ENCODE results near the gene ABI3.
"Not testable (repeated sequence)": the region's sequence is repeated elsewhere in the genome, so short reads cannot be mapped to it uniquely, and the experiment has no call there.

ABI3 gene

DNA sequence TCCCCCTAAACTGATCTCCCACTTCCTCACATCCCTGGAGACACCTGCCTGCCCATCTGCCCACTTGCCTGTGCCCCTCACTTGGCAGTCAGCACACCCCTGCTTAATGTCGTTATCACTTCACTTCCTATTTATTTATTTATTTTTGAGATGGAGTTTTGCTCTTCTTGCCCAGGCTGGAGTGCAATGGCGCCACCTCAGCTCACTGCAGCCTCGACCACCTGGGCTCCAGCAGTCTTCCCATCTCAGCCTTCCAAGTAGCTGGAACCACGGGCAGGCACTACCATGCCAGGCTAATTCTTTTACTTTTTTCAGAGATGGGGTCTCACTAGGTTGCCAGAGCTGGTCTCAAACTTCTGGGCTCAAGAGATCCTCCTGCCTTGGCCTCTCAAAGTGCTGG is 43.6 kb downstream of the ABI3 start:
- DNase-seq: no peak

DNA sequence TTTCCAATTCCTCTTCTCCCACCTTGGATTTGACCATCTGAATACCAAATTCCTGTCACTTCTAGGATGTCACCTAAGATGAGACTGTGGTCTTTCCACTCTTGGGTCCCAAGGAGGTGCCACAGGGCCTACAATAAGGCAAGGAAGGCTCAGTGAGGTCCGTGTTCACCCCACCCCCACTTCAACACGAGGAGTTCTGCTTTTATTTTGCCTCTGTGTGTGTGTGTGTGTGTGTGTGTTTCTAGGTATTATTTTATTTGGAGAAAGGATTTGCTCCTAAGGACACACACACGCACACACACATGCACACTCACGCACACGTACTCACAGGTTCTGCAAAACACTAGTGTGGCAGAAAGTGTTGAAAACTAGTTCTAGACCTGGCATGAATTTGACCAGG is 44.6 kb downstream of the ABI3 start:
- no peak for DNase-seq

DNA sequence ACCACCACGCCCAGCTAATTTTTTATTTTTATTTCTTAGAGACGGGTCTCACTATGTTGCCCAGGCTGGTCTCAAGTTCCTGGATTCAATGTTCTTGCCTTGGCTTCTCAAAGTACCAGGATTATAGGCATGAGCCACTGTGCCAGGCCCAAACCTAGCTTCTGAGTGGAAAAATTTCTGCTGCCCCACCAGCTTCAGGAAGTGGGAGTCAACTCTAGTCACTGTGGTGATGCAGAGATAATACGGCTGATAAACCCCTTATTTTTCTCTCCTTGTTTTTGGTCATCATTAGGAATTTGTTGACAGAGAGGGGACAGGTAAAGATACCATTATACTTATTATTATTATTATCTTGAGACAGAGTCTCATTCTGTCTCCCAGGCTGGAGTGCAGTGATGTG is 47.9 kb downstream of the ABI3 start:
- no peak for DNase-seq

DNA sequence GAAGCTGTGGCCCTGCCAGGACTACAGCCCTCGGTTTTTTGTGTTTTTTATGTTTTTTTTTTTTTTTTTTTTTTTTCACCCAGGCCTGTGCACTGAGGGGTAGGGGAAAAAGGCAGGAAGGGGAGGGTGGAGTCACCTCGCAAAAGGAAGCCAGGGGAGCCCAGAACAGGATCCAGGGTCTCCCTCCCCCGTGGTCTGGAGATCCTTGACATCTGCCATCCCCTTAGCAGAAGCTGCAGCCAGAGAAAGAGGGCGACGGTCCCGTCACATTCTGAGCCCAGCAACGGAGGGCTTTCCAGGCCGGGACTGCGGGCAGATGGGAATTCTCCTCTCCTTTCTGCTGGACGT is 49.1 kb downstream of the ABI3 start:
- no peak for DNase-seq

DNA sequence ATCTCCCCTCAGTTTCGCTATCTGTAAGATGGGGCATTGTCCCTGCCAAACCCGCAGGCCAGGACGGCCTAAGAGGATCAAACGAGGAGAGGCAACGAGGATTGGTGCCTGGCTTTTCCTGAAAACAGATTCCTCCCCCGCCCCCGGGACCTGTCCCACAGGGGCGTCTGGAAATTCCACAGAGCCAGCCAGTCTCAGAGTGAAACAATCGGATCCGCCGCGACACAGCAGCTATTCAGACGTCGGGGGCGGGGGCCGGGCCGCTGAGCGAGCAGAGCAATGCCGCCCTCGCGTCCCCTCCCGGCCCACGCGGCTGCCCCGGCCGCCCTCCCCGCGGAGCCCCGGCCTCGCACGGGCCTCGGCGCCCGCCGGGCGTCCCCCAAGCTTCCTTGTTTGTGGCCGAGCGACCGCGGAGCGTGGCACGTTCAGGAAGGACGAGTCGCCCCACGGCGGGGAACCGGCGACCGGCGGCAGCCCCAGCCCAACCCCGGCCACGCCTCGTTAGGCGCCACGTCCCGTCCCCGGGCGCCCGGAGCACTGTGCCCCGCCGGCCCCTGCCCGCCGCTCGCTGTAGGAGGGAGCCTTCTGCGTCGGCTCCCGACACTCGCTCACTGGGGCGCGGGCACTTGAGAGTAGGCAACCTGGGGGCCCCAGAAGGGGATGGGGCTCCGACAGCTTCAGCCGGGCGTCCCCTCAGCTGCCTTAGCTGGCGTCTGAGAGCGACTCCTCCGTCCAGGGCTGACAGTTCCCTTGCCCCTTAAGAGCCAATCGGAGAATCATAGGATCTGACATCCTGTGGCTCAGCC is 49.7 kb downstream of the ABI3 start:
- DNase-seq: peak; percentile 9

DNA sequence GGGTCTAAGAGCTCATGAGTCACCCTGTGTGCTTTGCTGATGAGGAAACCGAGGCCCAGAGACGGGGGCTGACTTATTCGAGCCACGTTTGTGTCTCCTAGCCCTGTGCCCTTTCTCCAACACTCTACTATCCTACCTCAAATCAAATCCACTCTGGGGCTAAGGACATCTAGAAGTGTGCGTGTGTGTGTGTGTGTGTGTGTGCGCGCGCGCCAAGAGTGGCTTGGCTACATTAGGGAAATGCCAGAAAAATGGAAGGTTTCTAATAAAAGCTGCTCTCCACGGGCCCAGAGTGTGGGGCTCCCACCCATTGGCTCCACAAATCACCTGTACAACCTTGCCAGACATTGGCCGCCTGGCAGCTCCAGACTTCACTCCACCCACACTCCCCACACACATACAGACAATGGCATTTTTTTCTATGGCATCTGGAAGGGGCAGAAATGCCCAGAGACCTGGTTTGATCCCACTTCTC is 50.3 kb downstream of the ABI3 start:
- no peak for DNase-seq

DNA sequence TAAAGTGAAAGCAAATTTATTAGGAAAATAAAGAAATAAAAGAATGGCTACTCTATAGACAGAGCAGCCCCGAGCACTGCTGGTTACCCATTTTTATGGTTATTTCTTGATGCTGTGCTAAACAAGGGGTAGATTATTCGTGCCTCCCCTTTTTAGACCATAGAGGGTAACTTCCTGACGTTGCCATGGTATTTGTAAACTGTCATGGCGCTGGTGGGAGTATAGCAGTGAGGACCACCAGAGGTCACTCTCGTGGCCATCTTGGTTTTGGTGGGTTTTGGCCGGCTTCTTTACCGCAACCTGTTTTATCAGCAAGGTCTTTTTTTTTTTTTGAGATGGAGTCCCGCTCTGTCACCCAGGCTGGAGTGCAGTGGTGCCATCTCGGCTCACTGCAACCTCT is 51.0 kb downstream of the ABI3 start:
- DNase-seq: not testable (repeated sequence)

DNA sequence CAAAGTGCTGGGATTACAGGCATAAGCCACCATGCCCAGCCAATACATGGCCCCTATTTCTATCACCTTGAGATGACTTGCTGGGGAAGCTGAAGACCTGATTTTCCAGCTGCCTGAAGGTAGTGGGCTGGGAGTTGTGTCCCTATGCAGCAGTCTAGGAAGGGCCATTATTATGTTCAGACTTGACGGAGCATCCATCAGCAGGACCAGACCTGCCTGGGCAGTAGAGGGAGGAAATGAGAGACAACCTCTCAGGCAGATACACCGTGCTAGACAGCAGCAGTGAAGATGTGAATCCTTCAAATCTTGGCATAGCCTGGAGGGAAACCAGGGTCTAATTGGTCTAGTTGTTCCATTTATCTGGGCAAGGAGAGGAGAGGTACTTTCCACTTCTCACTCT is 55.7 kb downstream of the ABI3 start:
- no peak for DNase-seq

DNA sequence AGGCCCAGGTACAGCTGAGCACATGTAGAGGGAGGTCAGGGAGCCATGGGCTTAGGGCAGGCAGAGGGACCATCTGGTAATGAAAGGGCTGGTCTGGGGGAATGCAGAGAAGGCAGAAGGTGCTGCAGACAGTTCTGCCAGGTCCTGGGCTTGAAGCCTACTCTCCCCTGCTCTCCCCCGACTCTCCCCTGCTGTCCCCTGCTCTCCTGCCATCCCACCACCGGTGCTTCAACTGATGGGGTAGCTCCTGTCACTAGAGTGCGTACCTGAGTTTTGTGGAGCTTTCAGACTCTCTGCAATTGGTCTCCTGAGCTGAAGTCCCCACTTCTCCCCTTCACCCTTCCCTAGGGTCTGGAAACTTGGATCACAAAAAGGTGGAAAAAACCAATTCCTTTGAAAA is 57.4 kb downstream of the ABI3 start:
- DNase-seq: no peak

DNA sequence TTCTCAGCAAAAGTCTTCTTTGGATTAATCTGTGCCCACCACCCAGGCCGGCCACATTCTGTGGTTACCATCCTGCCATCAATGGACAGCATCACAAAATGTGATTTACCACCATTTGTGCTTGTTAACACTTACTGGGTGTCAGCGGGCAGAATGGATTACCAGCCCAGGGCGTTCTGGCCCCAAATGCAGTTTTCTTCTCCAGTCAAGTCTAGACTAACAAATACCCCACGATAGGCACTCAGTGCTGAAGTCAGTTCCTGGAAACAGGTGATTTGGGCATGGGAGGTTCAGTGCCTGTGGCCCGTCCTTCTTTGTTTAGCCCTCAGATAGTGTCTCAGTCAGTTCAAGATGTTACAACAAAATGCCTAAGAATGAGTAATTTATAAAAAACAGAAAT is 58.8 kb downstream of the ABI3 start:
- DNase-seq: no peak

All from DMS79 treated with DMSO at 0.1 percent for 48 hours (cell line).